ENCODE results near the gene PLTP. TPM values are rescaled to one million over a fixed set of nuclear protein-coding genes. Genes with fewer than 3 reads are reported as not detected.

Gene PLTP
- total RNA-seq, 1 experiment from 2014 or later = 4.7 TPM

DNA sequence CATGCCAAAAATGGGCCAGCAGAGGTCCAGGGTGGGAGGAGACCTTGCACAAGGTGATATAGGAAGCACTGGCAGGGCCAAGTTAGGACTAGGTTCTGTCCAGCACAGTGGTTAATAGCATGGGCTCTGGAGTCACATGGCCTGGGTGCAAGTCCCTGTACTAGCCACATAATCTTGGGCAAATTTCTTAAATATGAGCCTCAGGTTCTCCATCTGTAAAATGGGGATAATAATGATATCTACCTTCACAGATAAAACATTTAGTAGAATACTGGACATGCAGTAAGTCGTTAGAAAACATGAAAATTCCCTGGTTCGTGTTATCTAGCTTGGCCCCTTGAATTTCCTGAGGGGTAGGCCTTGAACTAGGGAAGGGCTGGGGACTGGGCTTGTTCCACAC, 14.7 kb downstream of the PLTP start:
- Histone ChIP-seq H3K9me2 (ENCODE audit: insufficient read depth) (no peaks in the 10 kb centered on the region), H3K27me3 (ENCODE audit: insufficient read depth, low read length) (no peaks in the 10 kb centered on the region), H3K4me1 (ENCODE audit: control insufficient read depth in 1 of 2, insufficient read depth in 2 of 2, low read length in 2 of 2) (peaks cover 2 to 4% of the 10 kb centered on the region in 2 experiments; a peak in 3 of 4 replicates), H3K27ac (ENCODE audit: low read depth, low read length) (no peak overlapping the region), H3K9me3 (ENCODE audit: control insufficient read depth in 1 of 2, insufficient read depth in 1 of 2, low read depth in 1 of 2, low read length in 2 of 2) (no peaks in the 10 kb centered on the region), H2AFZ (ENCODE audit: low read depth, low read length, poor library complexity, severe bottlenecking) (no peak overlapping the region), H3K79me2 (ENCODE audit: insufficient read depth, low read length) (no peaks in the 10 kb centered on the region), H3K9ac (ENCODE audit: low read length) (no peak overlapping the region), H3K4me3 (replicated peaks in 1 of 2; ENCODE audit: low read depth in 1 of 2, low read length in 2 of 2) (no peak overlapping the region), H3K4me2 (ENCODE audit: low read length) (no peak overlapping the region), H3K36me3 (ENCODE audit: control insufficient read depth in 1 of 2, insufficient read depth in 2 of 2, low read length in 2 of 2) (peaks cover 6 to 21% of the 10 kb centered on the region in 2 experiments; a peak in 3 of 4 replicates), H4K20me1 (ENCODE audit: insufficient read depth) (no peaks in the 10 kb centered on the region)
- ATAC-seq = no peak
- no TSS peak for BruUV-seq (replicated peaks)
- intact Hi-C loops (cut with micrococcal nuclease) = no loop called here
- TF ChIP-seq, protein P1, sequence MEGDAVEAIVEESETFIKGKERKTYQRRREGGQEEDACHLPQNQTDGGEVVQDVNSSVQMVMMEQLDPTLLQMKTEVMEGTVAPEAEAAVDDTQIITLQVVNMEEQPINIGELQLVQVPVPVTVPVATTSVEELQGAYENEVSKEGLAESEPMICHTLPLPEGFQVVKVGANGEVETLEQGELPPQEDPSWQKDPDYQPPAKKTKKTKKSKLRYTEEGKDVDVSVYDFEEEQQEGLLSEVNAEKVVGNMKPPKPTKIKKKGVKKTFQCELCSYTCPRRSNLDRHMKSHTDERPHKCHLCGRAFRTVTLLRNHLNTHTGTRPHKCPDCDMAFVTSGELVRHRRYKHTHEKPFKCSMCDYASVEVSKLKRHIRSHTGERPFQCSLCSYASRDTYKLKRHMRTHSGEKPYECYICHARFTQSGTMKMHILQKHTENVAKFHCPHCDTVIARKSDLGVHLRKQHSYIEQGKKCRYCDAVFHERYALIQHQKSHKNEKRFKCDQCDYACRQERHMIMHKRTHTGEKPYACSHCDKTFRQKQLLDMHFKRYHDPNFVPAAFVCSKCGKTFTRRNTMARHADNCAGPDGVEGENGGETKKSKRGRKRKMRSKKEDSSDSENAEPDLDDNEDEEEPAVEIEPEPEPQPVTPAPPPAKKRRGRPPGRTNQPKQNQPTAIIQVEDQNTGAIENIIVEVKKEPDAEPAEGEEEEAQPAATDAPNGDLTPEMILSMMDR (IDR thresholded peaks at IDR 0.05 in 2 of 3, conservative IDR thresholded peaks at IDR 0.05 in 1 of 3; ENCODE audit: borderline replicate concordance in 1 of 3, insufficient read depth in 1 of 3, low read depth in 2 of 3, low read length in 2 of 3) = no peak
- TF ChIP-seq POLR2A (IDR thresholded peaks at IDR 0.05; ENCODE audit: borderline replicate concordance, extremely low read depth, insufficient read depth, insufficient read length) (no peak), REST (IDR thresholded peaks at IDR 0.05; ENCODE audit: low read depth) (no peak), POLR2AphosphoS5 (IDR thresholded peaks at IDR 0.05; ENCODE audit: low read depth, low read length) (no peak), SRF (IDR thresholded peaks at IDR 0.05; ENCODE audit: low read depth) (no peak), ELF1 (IDR thresholded peaks at IDR 0.05; ENCODE audit: borderline replicate concordance, low read depth) (no peak), CEBPB (IDR thresholded peaks at IDR 0.05; ENCODE audit: low read depth) (no peak), EZH2phosphoT487 (IDR thresholded peaks at IDR 0.05; ENCODE audit: borderline replicate concordance) (no peak), MAX (IDR thresholded peaks at IDR 0.05) (no peak), JUND (IDR thresholded peaks at IDR 0.05) (no peak), SP1 (IDR thresholded peaks at IDR 0.05; ENCODE audit: low read depth) (no peak), EGR1 (IDR thresholded peaks at IDR 0.05; ENCODE audit: low read depth) (no peak), RAD21 (IDR thresholded peaks at IDR 0.05; ENCODE audit: low read depth) (no peak), ZFX (IDR thresholded peaks at IDR 0.05) (no peak), ZNF274 (IDR thresholded peaks at IDR 0.05; ENCODE audit: low read depth, low read length) (no peak), SIN3A (IDR thresholded peaks at IDR 0.05; ENCODE audit: low read depth) (no peak), CBX3 (IDR thresholded peaks at IDR 0.05; ENCODE audit: low read depth) (no peak)
- TF ChIP-seq, protein P2, sequence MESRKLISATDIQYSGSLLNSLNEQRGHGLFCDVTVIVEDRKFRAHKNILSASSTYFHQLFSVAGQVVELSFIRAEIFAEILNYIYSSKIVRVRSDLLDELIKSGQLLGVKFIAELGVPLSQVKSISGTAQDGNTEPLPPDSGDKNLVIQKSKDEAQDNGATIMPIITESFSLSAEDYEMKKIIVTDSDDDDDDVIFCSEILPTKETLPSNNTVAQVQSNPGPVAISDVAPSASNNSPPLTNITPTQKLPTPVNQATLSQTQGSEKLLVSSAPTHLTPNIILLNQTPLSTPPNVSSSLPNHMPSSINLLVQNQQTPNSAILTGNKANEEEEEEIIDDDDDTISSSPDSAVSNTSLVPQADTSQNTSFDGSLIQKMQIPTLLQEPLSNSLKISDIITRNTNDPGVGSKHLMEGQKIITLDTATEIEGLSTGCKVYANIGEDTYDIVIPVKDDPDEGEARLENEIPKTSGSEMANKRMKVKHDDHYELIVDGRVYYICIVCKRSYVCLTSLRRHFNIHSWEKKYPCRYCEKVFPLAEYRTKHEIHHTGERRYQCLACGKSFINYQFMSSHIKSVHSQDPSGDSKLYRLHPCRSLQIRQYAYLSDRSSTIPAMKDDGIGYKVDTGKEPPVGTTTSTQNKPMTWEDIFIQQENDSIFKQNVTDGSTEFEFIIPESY (IDR thresholded peaks at IDR 0.05; ENCODE audit: extremely low read depth, insufficient replicate concordance, low read length) = no peak
- ChIA-PET POLR2A (no interaction called here), RAD21 (ENCODE audit: low non-redundant PET in 1 of 2, low total read pairs in 2 of 2, uncharacterized antibody in 2 of 2, unreplicated experiment in 2 of 2) (no interaction called here), CTCF (no interaction called here)
- DNase-seq (ENCODE audit: low read depth, low spot score) = no peak

All from HCT116 (cell line).